ENCODE measurements around the gene GAS7. TPM values are rescaled to one million over a fixed set of nuclear protein-coding genes. Genes with fewer than 3 reads are reported as not detected.

The GAS7 gene
- total and polyA plus RNA-seq, 2 experiments from 2014 or later = 1.9 to 10.7 TPM

DNA sequence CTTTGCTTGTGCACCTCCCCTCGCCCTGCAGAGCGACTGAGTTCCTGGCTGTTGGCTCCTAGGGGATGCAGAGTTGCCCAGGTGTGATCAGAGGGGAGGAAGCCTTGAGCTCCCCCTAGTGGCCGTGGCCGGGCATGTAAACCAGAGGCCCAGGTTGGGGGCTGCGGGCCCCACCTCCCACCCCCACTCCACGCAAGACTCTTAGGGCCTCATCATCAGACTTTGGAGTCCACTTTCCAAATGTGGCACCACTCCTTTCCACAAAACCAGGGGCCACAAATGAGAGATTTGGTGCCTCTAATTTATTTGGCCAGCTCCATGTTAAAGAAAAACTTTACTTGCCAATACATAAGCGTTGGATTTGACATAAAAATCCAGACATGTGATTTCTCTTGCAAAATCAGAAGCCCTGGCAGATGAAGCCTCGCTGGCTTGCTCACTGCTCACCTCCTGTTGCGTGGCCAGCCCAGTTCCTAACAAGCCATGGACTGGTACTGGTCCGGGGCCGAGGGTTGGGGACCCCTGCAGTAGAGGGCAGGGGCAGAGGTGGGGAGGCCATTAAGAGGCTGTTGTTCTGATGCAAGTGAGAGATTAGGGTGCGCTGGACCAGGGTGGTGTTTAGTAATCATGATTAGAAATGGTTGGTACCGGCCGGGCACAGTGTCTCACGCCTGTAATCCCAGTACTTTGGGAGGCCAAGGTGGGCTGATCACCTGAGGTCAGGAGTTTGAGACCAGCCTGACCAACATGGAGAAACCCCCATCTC is 28.7 kb upstream of the GAS7 start:
- no peak overlapping the region for H3K4me3 ChIP-seq
- TF ChIP-seq EZH2 (IDR thresholded peaks at IDR 0.05; ENCODE audit: low read depth, unreplicated experiment) = no peak
- no peak for TF ChIP-seq JUNB (IDR thresholded peaks at IDR 0.05; ENCODE audit: unreplicated experiment)
- TF ChIP-seq ZNF114 (CRISPR knock-in tag; IDR thresholded peaks at IDR 0.05) = no peak
- TF ChIP-seq NANOG (IDR thresholded peaks at IDR 0.05; ENCODE audit: borderline replicate concordance) = no peak
- TF ChIP-seq, protein P1, sequence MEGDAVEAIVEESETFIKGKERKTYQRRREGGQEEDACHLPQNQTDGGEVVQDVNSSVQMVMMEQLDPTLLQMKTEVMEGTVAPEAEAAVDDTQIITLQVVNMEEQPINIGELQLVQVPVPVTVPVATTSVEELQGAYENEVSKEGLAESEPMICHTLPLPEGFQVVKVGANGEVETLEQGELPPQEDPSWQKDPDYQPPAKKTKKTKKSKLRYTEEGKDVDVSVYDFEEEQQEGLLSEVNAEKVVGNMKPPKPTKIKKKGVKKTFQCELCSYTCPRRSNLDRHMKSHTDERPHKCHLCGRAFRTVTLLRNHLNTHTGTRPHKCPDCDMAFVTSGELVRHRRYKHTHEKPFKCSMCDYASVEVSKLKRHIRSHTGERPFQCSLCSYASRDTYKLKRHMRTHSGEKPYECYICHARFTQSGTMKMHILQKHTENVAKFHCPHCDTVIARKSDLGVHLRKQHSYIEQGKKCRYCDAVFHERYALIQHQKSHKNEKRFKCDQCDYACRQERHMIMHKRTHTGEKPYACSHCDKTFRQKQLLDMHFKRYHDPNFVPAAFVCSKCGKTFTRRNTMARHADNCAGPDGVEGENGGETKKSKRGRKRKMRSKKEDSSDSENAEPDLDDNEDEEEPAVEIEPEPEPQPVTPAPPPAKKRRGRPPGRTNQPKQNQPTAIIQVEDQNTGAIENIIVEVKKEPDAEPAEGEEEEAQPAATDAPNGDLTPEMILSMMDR (conservative IDR thresholded peaks at IDR 0.05; ENCODE audit: low read depth in 2 of 2) = peak; percentile 90 to 92
- no peak for TF ChIP-seq POLR2AphosphoS5 (IDR thresholded peaks at IDR 0.05; ENCODE audit: low read depth)
- DNase-seq (ENCODE audit: low spot score) = peak; percentile 82

GRCh38 chr17:10224582-10225195 is 26.3 kb upstream of the GAS7 start:
- Histone ChIP-seq H3K27me3 (ENCODE audit: insufficient read depth) (no peaks in the 10 kb centered on the region), H3K9me2 (ENCODE audit: insufficient read depth) (no peaks in the 10 kb centered on the region), H3K27ac (ENCODE audit: low read depth) (no peak overlapping the region), H4K20me1 (replicated peaks; ENCODE audit: insufficient read depth) (no peaks in the 10 kb centered on the region), H3K4me1 (ENCODE audit: insufficient read depth) (no peaks in the 10 kb centered on the region), H3K36me3 (ENCODE audit: insufficient read depth) (no peaks in the 10 kb centered on the region), H3K4me3 (no peak overlapping the region), H3K4me2 (no peak overlapping the region), H2AFZ (no peak overlapping the region), H3K79me2 (replicated peaks; ENCODE audit: insufficient read depth) (no peaks in the 10 kb centered on the region), H3F3A (replicated peaks; ENCODE audit: low read depth) (no peaks in the 10 kb centered on the region)
- no peak for TF ChIP-seq EZH2phosphoT487 (IDR thresholded peaks at IDR 0.05; ENCODE audit: unreplicated experiment)
- TF ChIP-seq NANOG (IDR thresholded peaks at IDR 0.05; ENCODE audit: borderline replicate concordance) = no peak
- no peak for TF ChIP-seq ZNF462 (CRISPR knock-in tag; IDR thresholded peaks at IDR 0.05)
- H3K9me3 Mint-ChIP-seq = peaks cover 10% of the 10 kb centered on the region
- DNase-seq (ENCODE audit: low spot score) (no peak), ATAC-seq (no peak)
- no peak overlapping the region for H3K27ac Mint-ChIP-seq
- H3K27me3 Mint-ChIP-seq (ENCODE audit: insufficient read depth, low read depth, poor library complexity) = peaks cover 5% of the 10 kb centered on the region
- no peaks in the 10 kb centered on the region for H3K36me3 Mint-ChIP-seq (ENCODE audit: low read depth)
- H3K4me1 Mint-ChIP-seq = no peaks in the 10 kb centered on the region; the same call in 2 of the 3 replicates
- no peak overlapping the region for H3K4me3 Mint-ChIP-seq

More for the DNA sequence above, 28.7 kb upstream of the GAS7 start:
- Histone ChIP-seq H3K36me3 (ENCODE audit: insufficient read depth) (no peaks in the 10 kb centered on the region), H4K20me1 (replicated peaks; ENCODE audit: insufficient read depth) (no peaks in the 10 kb centered on the region), H3F3A (replicated peaks; ENCODE audit: low read depth) (no peaks in the 10 kb centered on the region), H3K9me2 (ENCODE audit: insufficient read depth) (no peaks in the 10 kb centered on the region), H2AFZ (peak overlapping the region; percentile 93; the same call in 1 of the 2 replicates), H3K79me2 (replicated peaks; ENCODE audit: insufficient read depth) (no peaks in the 10 kb centered on the region), H3K27me3 (ENCODE audit: insufficient read depth) (no peaks in the 10 kb centered on the region), H3K4me2 (no peak overlapping the region), H3K4me1 (ENCODE audit: insufficient read depth) (no peaks in the 10 kb centered on the region), H3K27ac (ENCODE audit: low read depth) (no peak overlapping the region)
- Mint-ChIP-seq H3K4me1 (no peaks in the 10 kb centered on the region; the same call in 2 of the 3 replicates), H3K9me3 (peaks cover 13% of the 10 kb centered on the region), H3K27ac (no peak overlapping the region), H3K4me3 (no peak overlapping the region), H3K27me3 (ENCODE audit: insufficient read depth, low read depth, poor library complexity) (peaks cover 5% of the 10 kb centered on the region), H3K36me3 (ENCODE audit: low read depth) (no peaks in the 10 kb centered on the region)
- peak; percentile 100 for ATAC-seq
